GM15510 (cell line): Measurements from ENCODE around the gene PRAMEF13.
"Not testable (repeated sequence)": the region's sequence is repeated elsewhere in the genome, so short reads cannot be mapped to it uniquely, and the experiment has no call there.

Source experiments
- POLR2A ChIP-seq: IDR thresholded peaks from 3 replicates; pipeline ENCODE4 v1.6.1; 2011; ENCODE audit warnings: borderline replicate concordance; ENCODE audit not compliant: insufficient read length; ENCODE audit errors: extremely low read depth

Gene PRAMEF13, protein sequence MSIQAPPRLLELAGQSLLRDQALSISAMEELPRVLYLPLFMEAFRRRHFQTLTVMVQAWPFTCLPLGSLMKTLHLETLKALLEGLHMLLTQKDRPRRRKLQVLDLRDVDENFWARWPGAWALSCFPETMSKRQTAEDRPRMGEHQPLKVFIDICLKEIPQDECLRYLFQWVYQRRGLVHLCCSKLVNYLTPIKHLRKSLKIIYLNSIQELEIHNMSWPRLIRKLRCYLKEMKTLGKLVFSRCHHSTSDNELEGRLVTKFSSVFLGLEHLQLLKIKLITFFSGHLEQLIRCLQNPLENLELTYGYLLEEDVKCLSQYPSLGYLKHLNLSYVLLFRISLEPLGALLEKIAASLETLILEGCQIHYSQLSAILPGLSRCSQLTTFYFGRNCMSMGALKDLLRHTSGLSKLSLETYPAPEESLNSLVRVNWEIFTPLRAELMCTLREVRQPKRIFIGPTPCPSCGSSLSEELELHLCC

DNA sequence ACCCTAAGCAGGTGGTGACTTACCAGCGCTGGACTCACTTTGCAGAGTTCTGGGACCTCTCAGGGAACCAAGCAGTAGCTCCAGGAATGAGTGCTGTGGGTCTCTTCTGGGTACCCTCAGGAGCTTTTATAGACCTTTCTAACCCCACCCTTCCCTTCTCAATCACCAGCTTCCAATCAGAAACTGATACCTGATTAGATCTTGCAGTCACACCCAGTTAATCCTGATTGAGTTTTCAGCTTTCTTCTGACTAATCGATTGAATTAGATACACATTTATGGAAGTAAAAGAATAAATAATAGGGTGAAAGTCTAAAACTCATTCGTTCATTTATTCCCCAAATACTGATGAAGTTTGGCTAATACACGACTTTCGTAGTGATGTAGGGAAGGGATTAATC lies at the start of gene PRAMEF13:
Gene PRAMEF13, minus strand, starts transcription at position 101 of the 400 bp plus-strand sequence. CDS start 1,820 bp downstream, outside the sequence.
- TF ChIP-seq POLR2A, result not testable (repeated sequence)

DNA sequence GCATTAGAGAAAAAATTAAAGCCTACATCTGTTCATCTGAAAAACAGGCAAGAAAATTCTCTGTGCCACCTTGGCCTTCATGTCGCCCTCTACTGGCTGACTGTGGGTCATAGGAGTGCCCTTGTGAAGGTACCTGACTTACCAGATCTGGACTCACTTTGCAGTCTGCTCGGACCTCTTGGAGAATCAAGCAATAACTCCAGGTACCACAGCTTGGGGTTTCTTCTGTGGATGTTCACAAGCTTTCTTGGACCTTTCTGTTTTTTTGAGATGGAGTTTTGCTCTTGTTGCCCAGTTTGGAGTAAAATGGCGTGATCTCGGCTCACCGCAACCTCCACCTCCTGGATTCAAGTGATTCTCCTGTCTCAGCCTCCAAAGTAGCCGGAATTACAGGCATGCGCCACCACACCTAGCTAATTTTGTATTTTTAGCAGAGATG lies 27.2 kb upstream of the PRAMEF13 start:
- TF ChIP-seq POLR2A, result no peak

DNA sequence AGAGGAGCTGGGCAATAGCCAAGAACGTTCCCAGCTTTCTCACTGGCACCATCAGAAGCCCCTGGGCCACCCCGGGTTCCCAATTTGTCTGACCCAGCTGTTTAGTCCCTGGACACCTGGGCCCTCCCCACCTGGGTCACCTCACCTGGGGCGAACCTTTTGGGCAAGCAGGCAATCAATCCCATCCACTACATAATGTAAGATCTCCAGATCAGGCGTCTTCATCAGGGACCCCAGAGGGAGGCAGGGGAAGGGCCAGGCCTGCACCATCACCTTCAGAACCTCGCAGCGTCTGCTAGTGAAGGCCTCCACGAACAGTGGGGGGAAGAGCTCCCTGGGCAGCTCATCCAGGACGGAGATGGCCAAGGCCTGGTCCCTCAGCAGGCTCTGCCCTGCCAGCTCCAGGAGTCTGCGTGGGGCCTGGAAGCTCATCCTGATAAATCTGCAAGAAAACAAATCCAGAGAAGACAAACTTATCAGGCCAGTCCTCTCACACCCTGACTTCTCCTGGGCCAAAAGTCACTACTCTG lies 24.5 kb upstream of the PRAMEF13 start, which contains the start of gene PRAMEF18:
Gene PRAMEF18, minus strand, starts transcription at position 480 of the 530 bp plus-strand sequence. Its CDS starts 48 bp downstream, at position 432.
- not testable (repeated sequence) for TF ChIP-seq POLR2A

DNA sequence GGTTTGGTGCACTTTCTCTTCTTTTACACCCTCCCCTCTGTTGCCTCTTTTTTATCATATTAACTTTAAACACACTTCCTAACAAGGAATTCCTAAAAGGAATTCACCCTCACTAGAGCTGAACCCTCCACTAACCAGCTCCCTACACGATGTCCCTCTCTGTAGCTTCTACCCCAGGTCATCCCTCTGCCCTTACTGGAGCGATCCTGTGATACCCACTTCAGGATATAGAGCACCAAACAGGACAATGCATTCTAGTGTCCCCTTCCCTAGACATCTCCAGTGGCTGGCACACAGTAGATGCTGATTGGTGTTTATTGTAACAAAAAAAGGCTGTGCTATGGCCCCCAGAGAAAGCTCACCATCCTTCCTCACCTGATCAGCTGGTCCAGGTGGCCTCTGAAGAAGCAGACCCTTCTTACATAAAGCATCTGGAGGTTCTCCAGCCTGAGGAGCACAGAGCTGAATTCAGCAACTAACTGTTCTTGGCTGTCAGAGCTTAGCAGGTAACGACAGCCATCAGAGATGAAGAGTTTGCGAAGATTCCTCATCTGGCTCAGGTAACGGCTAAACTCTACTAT lies 23.4 kb upstream of the PRAMEF13 start:
- no peak for TF ChIP-seq POLR2A

DNA sequence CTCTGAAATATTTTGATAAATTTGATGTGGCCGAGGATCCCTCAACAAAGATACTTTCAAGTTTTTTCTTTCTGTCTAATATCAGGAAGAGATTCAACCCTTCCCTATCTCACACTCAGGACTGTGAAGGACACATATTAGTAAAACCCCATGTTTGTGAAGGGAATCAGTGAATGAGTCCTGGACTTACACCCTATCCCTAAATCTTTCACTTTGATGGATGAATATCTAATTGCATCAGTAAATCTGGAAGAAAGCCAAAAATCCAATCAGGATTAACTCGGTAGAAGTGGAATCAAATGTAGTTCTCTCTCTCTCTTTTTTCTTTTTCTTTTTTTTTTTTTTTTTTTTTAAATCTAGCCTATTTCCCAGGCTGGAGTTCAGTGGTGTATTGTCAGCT lies 29.7 kb downstream of the PRAMEF13 start, which contains the start of gene PRAMEF9:
Gene PRAMEF9, plus strand, starts transcription at position 301 of the 400 bp plus-strand sequence. CDS start 3,433 bp downstream, outside the sequence.
- TF ChIP-seq POLR2A, result not testable (repeated sequence)

DNA sequence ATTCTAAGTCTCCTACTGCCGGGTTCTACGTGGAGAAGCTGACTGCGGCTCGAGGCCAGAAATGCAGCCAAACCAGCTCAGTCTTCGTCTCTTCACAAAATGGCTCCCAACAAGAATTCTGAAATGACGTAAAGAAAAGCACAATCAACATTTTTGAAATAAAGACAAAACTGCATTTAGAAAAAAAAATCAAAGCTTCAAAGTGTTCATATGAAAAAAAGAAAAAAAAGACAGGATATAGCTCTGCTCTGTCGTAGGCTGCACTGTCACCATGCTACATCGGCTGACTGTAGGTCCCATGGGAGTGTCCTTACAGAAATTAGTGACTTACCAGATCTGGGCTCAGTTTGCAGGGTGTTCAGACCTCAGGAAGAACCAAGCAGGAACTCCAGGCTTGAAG lies 35.7 kb downstream of the PRAMEF13 start, which contains the start of gene HNRNPCL4:
Gene HNRNPCL4, minus strand, starts transcription at position 101 of the 400 bp plus-strand sequence. CDS start 164 bp downstream, outside the sequence.
- TF ChIP-seq POLR2A, result not testable (repeated sequence)

DNA sequence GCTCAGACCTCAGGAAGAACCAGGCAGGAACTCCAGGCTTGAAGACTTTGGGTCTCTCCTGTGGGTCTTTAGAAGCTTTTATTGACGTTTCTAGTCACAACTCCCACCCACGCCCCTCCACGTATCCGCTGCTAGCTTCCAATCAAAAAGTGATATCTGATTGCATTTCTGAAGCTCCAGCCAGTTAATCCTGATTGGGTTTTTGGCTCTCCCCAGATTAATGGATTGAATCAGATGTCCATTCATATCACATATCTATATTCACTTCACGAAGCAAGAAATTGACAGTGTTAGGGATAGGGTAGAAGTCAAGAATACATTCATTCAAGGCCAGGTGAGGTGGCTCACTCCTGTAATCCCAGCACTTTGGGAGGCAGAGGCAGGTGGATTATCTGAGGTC lies 45.3 kb downstream of the PRAMEF13 start, which contains the start of gene PRAMEF26:
Gene PRAMEF26, minus strand, starts transcription at position 101 of the 400 bp plus-strand sequence. CDS start 2,914 bp downstream, outside the sequence.
- TF ChIP-seq POLR2A, result not testable (repeated sequence)
